Parathyroid adenoma (tissue), 2 donors: ENCODE measurements around the gene DHRSX.

Experiments
- H2AFZ ChIP-seq: fragments of 300-600 bp; sonication (generic); one replicate; pipeline ENCODE4 v1.7.0; 2017; ENCODE audit warnings: antibody characterized with exemption, mild to moderate bottlenecking
- H3K27ac ChIP-seq: fragments of 300-600 bp; sonication (generic); one replicate; pipeline ENCODE4 v1.7.0; 2017
- H3K27me3 ChIP-seq: fragments of 300-600 bp; sonication (generic); one replicate; pipeline ENCODE4 v1.7.0; 2017; ENCODE audit warnings: low read length; ENCODE audit not compliant: control insufficient read depth, insufficient read depth
- H3K36me3 ChIP-seq: fragments of 300-600 bp; sonication (generic); one replicate; pipeline ENCODE4 v1.7.0; 2017; ENCODE audit warnings: low read length; ENCODE audit not compliant: control insufficient read depth, insufficient read depth
- H3K4me1 ChIP-seq: fragments of 300-600 bp; sonication (generic); one replicate; pipeline ENCODE4 v1.7.0; 2017; ENCODE audit warnings: control low read depth
- H3K4me2 ChIP-seq: fragments of 300-600 bp; sonication (generic); one replicate; pipeline ENCODE4 v1.7.0; 2017; ENCODE audit warnings: low read length
- H3K4me3 ChIP-seq: fragments of 300-600 bp; sonication (generic); one replicate; pipeline ENCODE4 v1.7.0; 2017; ENCODE audit warnings: low read depth, low read length
- H3K79me2 ChIP-seq: fragments of 300-600 bp; sonication (generic); one replicate; pipeline ENCODE4 v1.7.0; 2017; ENCODE audit warnings: control low read depth
- H3K9ac ChIP-seq: fragments of 300-600 bp; sonication (generic); one replicate; pipeline ENCODE4 v1.7.0; 2017; ENCODE audit warnings: mild to moderate bottlenecking
- H3K9me3 ChIP-seq: fragments of 300-600 bp; sonication (generic); one replicate; pipeline ENCODE4 v1.7.0; 2017; ENCODE audit warnings: low read length; ENCODE audit not compliant: control insufficient read depth
- TF ChIP-seq, protein P1 (sequence below): fragments of 300-600 bp; sonication (generic); IDR thresholded peaks from one replicate; pipeline ENCODE4 v1.7.0; 2017; ENCODE audit warnings: antibody characterized with exemption, mild to moderate bottlenecking
- donor health status: primary hyperparathyroidism.

DHRSX gene

DNA sequence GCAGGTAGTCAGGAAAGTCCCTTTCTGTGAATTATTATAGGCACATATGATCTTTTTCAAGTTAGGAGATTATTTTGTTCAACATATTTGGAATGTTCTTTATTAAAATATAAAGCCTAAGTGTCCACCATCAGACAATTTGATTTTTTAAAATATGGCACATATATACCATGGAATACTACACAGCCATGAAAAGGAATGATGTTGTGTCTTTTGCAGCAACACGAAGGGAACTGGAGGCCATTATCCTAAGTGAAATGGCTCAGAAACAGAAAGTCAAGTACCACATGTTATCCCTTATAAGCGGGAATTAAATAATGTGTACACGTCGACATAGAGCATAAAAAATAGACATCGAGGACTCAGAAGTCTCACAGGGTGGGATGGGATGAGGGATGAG is 73.0 kb downstream of the DHRSX start:
- Histone ChIP-seq H2AFZ (no peak overlapping the region), H3K36me3 (no peaks in the 10 kb centered on the region), H3K4me1 (no peaks in the 10 kb centered on the region), H3K4me3 (no peak overlapping the region), H3K4me2 (no peak overlapping the region), H3K27ac (no peak overlapping the region), H3K9ac (no peak overlapping the region), H3K27me3 (no peaks in the 10 kb centered on the region), H3K79me2 (no peaks in the 10 kb centered on the region), H3K9me3 (no peaks in the 10 kb centered on the region)
- TF ChIP-seq, protein P1, sequence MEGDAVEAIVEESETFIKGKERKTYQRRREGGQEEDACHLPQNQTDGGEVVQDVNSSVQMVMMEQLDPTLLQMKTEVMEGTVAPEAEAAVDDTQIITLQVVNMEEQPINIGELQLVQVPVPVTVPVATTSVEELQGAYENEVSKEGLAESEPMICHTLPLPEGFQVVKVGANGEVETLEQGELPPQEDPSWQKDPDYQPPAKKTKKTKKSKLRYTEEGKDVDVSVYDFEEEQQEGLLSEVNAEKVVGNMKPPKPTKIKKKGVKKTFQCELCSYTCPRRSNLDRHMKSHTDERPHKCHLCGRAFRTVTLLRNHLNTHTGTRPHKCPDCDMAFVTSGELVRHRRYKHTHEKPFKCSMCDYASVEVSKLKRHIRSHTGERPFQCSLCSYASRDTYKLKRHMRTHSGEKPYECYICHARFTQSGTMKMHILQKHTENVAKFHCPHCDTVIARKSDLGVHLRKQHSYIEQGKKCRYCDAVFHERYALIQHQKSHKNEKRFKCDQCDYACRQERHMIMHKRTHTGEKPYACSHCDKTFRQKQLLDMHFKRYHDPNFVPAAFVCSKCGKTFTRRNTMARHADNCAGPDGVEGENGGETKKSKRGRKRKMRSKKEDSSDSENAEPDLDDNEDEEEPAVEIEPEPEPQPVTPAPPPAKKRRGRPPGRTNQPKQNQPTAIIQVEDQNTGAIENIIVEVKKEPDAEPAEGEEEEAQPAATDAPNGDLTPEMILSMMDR = no peak

DNA sequence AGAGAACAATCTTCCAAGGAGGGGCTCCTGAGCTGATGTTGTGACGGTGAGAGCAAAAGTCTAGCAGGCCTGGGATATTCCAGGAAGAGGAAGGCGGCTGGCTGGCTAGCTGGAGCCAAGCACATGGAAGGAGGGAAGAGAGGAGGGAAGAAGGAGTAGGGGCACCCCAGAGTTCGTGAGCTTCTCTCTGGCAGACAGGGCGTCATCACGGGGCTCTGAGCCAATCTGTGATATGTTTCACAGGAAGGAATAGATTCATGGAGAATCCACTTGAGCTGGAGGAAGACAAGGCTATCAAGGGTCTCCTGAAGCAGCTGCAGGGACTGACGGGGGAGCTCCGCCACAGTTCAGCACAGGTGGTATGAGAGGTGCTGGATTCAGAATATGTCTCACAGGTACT is 73.6 kb downstream of the DHRSX start:
- TF ChIP-seq, protein P1 = no peak
- H2AFZ ChIP-seq = no peak overlapping the region
- no peak overlapping the region for H3K4me3 ChIP-seq
- no peak overlapping the region for H3K27ac ChIP-seq
- no peaks in the 10 kb centered on the region for H3K4me1 ChIP-seq
- H3K4me2 ChIP-seq = no peak overlapping the region
- H3K9me3 ChIP-seq = no peaks in the 10 kb centered on the region
- no peaks in the 10 kb centered on the region for H3K36me3 ChIP-seq
- no peak overlapping the region for H3K9ac ChIP-seq
- no peaks in the 10 kb centered on the region for H3K27me3 ChIP-seq
- H3K79me2 ChIP-seq = no peaks in the 10 kb centered on the region

DNA sequence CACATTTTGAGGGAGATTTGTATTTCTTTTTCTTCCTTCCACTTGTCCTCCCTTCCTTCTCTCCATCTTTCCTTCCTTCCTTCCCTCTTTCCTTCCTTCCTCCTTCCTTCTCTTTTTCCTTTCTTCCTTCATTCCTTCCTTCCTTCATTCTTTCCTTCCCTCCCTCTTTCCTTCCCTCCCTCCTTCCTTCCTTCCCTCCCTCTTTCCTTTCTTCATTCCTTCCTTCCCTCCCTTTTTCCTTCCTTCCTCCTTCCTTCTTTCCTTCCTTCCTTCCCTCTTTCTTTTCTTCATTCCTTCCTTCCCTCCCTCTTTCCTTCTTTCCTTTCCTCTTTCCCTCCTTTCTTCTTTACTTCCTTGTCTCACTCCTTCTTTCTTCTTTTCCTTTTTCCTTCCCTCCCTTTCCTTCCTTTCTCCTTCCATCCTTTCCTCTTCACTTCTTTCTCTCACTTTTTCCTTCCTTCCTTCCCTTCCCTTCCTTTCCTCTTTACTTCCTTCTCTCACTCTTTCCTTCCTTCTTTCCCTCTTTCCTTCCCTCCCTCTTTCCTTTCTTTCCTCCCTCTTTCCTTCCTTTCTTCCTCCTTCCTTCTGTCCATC is 74.4 kb downstream of the DHRSX start:
- Histone ChIP-seq H3K27ac (no peak overlapping the region), H3K9me3 (no peaks in the 10 kb centered on the region), H3K4me2 (no peak overlapping the region), H3K79me2 (no peaks in the 10 kb centered on the region), H3K27me3 (no peaks in the 10 kb centered on the region), H3K4me3 (no peak overlapping the region), H3K9ac (no peak overlapping the region), H3K4me1 (no peaks in the 10 kb centered on the region), H3K36me3 (no peaks in the 10 kb centered on the region), H2AFZ (no peak overlapping the region)
- TF ChIP-seq, protein P1 = no peak

DNA sequence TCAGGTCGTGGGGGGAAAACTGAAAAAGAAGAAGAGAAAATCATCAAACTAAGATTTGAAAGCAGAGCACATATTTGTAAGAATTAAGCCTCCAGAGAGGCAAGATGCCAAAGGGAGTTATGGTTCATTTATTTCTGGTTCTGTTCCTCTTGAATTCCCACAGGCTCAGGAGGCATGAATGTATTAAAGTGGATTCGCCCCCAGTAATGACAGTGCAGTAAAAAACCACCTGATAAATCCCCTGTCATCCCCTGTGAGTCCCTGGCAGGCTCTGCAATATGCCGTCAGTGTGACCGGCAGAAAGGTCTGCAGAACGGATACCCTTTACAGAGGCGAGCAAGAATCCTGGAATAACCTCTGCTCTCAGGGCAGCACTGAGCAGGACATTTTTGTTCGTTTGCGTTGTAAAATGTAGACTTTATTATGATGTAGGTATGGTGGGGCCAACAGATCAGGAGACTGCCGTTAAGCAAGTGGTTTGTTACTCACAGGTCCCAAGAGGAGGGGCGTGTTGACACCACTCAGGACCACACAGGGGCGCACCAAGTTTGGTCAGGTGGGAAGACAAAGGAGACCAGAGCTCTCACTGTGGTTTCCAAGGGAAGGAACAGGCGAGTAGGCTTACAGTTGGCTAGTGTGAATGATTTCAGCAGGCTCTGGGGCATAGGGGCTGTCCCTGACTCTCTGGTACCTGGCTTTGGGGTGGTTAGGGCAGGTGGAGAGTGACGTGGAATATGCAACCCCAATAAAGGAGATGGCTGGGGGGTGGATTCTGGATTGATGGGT is 75.3 kb downstream of the DHRSX start:
- no peak overlapping the region for H3K4me2 ChIP-seq
- no peaks in the 10 kb centered on the region for H3K4me1 ChIP-seq
- no peak overlapping the region for H3K27ac ChIP-seq
- H3K9ac ChIP-seq = no peak overlapping the region
- TF ChIP-seq, protein P1 = no peak
- no peaks in the 10 kb centered on the region for H3K9me3 ChIP-seq
- no peak overlapping the region for H3K4me3 ChIP-seq
- H3K79me2 ChIP-seq = no peaks in the 10 kb centered on the region
- H3K36me3 ChIP-seq = no peaks in the 10 kb centered on the region
- no peak overlapping the region for H2AFZ ChIP-seq
- no peaks in the 10 kb centered on the region for H3K27me3 ChIP-seq

DNA sequence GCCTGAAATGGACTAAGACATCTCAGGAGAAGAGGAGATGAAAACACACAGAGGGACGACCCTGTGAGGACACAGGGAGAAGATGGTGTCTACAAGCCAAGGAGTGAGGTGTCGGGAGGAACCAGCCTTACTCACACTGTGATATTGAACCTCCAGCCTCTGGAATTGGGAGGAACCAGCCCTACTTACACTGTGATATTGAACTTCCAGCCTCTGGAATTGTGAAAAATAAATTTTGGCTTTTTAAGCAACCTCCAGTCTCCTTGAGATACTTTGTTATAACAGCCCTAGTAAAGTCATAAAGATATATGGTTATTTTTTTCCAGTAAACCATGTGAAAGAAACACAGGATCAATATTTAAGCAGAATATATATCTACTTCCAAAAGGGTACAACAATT is 76.5 kb downstream of the DHRSX start:
- Histone ChIP-seq H2AFZ (no peak overlapping the region), H3K4me3 (no peak overlapping the region), H3K36me3 (no peaks in the 10 kb centered on the region), H3K9ac (no peak overlapping the region), H3K4me2 (no peak overlapping the region), H3K27me3 (no peaks in the 10 kb centered on the region), H3K4me1 (no peaks in the 10 kb centered on the region), H3K9me3 (no peaks in the 10 kb centered on the region), H3K79me2 (no peaks in the 10 kb centered on the region), H3K27ac (no peak overlapping the region)
- TF ChIP-seq, protein P1 = no peak
